RWPE2 (cell line): ENCODE measurements around the gene HDAC9.

ENCODE experiments used
- ATAC-seq: fragments of 200-7000 bp; cut with Tn5 transposase; 3 replicates; pipeline ENCODE4 v1.9.1; 2021; ENCODE audit warnings: low read depth
- DNase-seq: peaks from one replicate; pipeline ENCODE4 v3.0.0-alpha.2; 2020; ENCODE audit warnings: low spot score
- H3K27ac ChIP-seq: fragments of 450-650 bp; 2 replicates; pipeline ENCODE4 v1.5.1; 2017; ENCODE audit warnings: mild to moderate bottlenecking; ENCODE audit not compliant: poor library complexity, severe bottlenecking
- H3K27me3 ChIP-seq: fragments of 250-450 bp; sonication (Bioruptor Pico); 2 replicates; pipeline ENCODE4 v1.5.1; 2021; ENCODE audit warnings: mild to moderate bottlenecking, moderate library complexity; ENCODE audit not compliant: insufficient read depth, poor library complexity, severe bottlenecking
- H3K36me3 ChIP-seq: fragments of 250-450 bp; sonication (Bioruptor Pico); 2 replicates; pipeline ENCODE4 v1.5.1; 2020; ENCODE audit warnings: low read depth, mild to moderate bottlenecking, moderate library complexity
- H3K4me1 ChIP-seq: fragments of 250-450 bp; sonication (Bioruptor Pico); 2 replicates; pipeline ENCODE4 v1.5.1; 2021; ENCODE audit warnings: mild to moderate bottlenecking, moderate library complexity; ENCODE audit not compliant: insufficient read depth, poor library complexity, severe bottlenecking
- H3K4me3 ChIP-seq: fragments of 250-450 bp; sonication (Bioruptor Pico); 2 replicates; pipeline ENCODE4 v1.5.1; 2021; ENCODE audit warnings: mild to moderate bottlenecking, moderate library complexity; ENCODE audit not compliant: severe bottlenecking
- H3K9me3 ChIP-seq: fragments of 250-450 bp; sonication (Bioruptor Pico); 2 replicates; pipeline ENCODE4 v1.5.1; 2021; ENCODE audit warnings: mild to moderate bottlenecking, moderate library complexity; ENCODE audit not compliant: severe bottlenecking
- TF ChIP-seq, protein P1 (sequence below): fragments of 450-650 bp; IDR thresholded peaks from one replicate; pipeline ENCODE4 v1.5.1; 2017; ENCODE audit warnings: mild to moderate bottlenecking, moderate library complexity; ENCODE audit not compliant: poor library complexity, severe bottlenecking

Gene HDAC9

DNA sequence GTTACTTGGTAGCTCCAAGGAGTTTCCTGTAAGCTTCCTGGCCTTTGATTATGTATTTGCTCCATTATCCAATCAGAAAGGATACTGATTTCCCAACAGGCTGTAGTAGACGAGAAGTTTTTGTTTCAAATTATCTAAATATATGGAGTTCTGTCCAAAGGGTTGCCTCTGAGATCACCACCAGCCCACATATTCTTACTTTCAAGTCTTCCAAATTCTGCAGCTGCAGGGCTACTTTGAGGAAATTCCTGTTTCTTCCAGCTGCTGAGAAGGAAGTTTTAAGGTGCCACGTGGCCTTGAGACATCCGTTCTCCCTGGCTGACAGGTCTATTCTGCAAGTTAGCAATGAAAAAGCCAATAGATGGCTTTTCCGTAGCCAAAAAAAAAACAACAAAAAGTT lies 335.9 kb downstream of the HDAC9 start:
- Histone ChIP-seq H3K36me3 (no peaks in the 10 kb centered on the region), H3K27ac (no peak overlapping the region), H3K27me3 (no peaks in the 10 kb centered on the region), H3K4me1 (no peaks in the 10 kb centered on the region), H3K4me3 (no peak overlapping the region), H3K9me3 (no peaks in the 10 kb centered on the region)
- TF ChIP-seq, protein P1, sequence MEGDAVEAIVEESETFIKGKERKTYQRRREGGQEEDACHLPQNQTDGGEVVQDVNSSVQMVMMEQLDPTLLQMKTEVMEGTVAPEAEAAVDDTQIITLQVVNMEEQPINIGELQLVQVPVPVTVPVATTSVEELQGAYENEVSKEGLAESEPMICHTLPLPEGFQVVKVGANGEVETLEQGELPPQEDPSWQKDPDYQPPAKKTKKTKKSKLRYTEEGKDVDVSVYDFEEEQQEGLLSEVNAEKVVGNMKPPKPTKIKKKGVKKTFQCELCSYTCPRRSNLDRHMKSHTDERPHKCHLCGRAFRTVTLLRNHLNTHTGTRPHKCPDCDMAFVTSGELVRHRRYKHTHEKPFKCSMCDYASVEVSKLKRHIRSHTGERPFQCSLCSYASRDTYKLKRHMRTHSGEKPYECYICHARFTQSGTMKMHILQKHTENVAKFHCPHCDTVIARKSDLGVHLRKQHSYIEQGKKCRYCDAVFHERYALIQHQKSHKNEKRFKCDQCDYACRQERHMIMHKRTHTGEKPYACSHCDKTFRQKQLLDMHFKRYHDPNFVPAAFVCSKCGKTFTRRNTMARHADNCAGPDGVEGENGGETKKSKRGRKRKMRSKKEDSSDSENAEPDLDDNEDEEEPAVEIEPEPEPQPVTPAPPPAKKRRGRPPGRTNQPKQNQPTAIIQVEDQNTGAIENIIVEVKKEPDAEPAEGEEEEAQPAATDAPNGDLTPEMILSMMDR = no peak
- ATAC-seq (no peak), DNase-seq (no peak)

DNA sequence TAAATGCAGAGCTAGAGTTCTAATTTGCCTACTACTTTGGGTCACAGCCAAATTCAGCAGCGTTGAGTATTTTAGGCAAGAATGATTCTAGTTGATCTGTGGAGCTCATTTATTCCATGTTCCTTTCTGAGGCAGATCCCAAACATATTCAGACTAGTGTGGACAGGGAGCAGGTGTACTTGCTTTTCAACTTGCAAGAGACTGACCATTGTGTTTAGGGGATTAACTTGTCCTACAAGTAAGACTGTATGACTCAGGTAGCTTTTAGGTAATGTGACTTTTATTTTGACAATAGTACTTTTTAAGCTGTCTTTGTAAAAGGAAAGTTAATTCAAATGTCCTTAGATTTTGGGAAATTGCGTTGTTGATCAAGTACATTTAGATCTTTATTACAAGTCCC lies 336.4 kb downstream of the HDAC9 start:
- DNase-seq = no peak
- no peaks in the 10 kb centered on the region for H3K4me1 ChIP-seq
- no peak for ATAC-seq
- H3K9me3 ChIP-seq = no peaks in the 10 kb centered on the region
- TF ChIP-seq, protein P1 = no peak
- no peak overlapping the region for H3K27ac ChIP-seq
- H3K36me3 ChIP-seq = no peaks in the 10 kb centered on the region
- no peaks in the 10 kb centered on the region for H3K27me3 ChIP-seq
- H3K4me3 ChIP-seq = no peak overlapping the region

DNA sequence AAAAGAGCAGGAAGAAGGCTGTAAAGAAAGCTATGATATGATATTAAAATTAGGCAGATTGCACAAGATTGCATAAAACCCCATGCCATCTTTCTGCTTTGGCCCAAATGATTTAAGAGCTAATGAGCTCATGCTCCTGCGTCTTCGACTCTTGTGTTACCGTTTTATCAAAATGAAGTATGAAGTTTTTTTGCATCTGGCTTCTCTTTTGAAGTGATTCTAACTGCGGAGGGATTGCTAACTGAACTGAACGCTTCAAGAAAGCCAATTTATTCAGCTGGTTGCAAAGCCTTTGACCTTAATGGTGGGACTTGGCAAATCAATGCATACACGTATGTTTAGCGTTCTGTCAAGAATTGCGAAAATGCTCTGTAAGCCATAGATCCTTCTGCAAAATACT lies 339.0 kb downstream of the HDAC9 start:
- DNase-seq = no peak
- no peaks in the 10 kb centered on the region for H3K4me1 ChIP-seq
- no peak for ATAC-seq
- no peaks in the 10 kb centered on the region for H3K36me3 ChIP-seq
- no peaks in the 10 kb centered on the region for H3K27me3 ChIP-seq
- no peaks in the 10 kb centered on the region for H3K9me3 ChIP-seq
- H3K4me3 ChIP-seq = no peak overlapping the region
- TF ChIP-seq, protein P1 = no peak
- no peak overlapping the region for H3K27ac ChIP-seq

DNA sequence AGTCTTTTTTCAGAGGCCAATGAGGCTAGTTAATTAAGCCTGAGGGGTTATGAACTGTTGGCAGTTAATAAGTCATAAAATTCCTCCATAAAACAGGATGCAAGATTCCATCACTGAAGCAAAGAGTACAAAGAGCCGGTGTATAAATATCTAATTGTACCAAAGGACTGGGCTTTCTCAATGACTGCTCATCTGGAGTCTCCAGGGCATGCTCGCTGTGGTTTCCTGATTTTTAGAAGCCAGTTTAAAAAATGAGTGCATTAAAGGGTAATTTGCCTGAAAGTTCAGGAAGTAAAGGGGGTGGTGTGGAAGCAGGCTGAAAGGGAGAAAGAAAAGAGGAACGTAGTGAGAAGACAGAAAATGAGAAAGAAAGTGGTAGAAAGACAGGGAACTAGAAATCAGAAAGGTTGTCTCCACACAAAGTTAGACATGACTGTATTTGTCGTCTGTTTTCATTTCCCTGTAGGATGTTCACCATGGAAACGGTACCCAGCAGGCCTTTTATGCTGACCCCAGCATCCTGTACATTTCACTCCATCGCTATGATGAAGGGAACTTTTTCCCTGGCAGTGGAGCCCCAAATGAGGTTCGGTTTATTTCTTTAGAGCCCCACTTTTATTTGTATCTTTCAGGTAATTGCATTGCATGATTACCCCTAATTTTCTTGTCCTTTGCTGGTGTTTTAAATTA lies 339.6 kb downstream of the HDAC9 start:
- TF ChIP-seq, protein P1 = no peak
- H3K9me3 ChIP-seq = no peaks in the 10 kb centered on the region
- no peaks in the 10 kb centered on the region for H3K27me3 ChIP-seq
- H3K4me1 ChIP-seq = no peaks in the 10 kb centered on the region
- ATAC-seq = no peak
- H3K4me3 ChIP-seq = no peak overlapping the region
- no peak for DNase-seq
- H3K36me3 ChIP-seq = no peaks in the 10 kb centered on the region
- no peak overlapping the region for H3K27ac ChIP-seq

DNA sequence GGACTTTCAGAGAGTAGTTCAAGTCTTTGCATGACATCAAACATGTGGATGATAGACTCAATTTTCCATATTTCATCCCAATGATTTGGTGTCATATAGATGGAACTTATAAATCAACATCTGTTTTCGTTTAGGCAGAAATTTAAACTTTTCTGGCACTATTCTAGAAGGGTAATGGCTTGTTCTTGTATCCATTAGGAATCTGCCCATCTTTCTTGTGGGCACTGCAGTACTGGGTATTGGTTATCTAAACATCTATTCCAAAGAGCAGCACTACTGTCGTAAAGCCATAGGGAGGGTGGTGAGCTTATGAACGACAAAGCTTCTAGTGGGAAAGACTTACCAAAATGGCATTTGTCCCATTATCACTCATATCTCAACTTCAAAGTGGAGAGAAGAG lies 348.4 kb downstream of the HDAC9 start:
- DNase-seq = no peak
- TF ChIP-seq, protein P1 = no peak
- Histone ChIP-seq H3K4me1 (no peaks in the 10 kb centered on the region), H3K9me3 (no peaks in the 10 kb centered on the region), H3K4me3 (no peak overlapping the region), H3K27me3 (no peaks in the 10 kb centered on the region), H3K36me3 (no peaks in the 10 kb centered on the region), H3K27ac (no peak overlapping the region)
- ATAC-seq = no peak
